GM23338 (cell line): Measurements from ENCODE around the gene ASPRV1. TPM values are rescaled to one million over a fixed set of nuclear protein-coding genes. Genes with fewer than 3 reads are reported as not detected.

Source experiments
- ATAC-seq: fragments of 200-7000 bp; cut with Tn5 transposase; 3 replicates; pipeline ENCODE4 v1.9.1; 2020
- DNase-seq: peaks from one replicate; pipeline ENCODE4 v3.0.0-alpha.2; 2015; ENCODE audit warnings: low spot score
- H2AFZ ChIP-seq: fragments of 200-600 bp; sonication (generic); 2 replicates; pipeline ENCODE4 v1.8.0; 2016; ENCODE audit warnings: antibody characterized with exemption, mild to moderate bottlenecking, moderate library complexity
- H3F3A ChIP-seq: fragments of 200-600 bp; sonication (generic); replicated peaks from 2 replicates; pipeline ENCODE4 v1.8.0; 2017; ENCODE audit warnings: antibody characterized with exemption, mixed run types, low read depth
- H3K27ac ChIP-seq: fragments of 200-600 bp; sonication (generic); 2 replicates; pipeline ENCODE4 v1.6.1; 2016; ENCODE audit warnings: low read depth
- H3K27me3 ChIP-seq: fragments of 200-600 bp; sonication (generic); 2 replicates; pipeline ENCODE4 v1.8.0; 2016; ENCODE audit warnings: mild to moderate bottlenecking, mixed run types, moderate library complexity; ENCODE audit not compliant: insufficient read depth
- H3K36me3 ChIP-seq: fragments of 200-600 bp; sonication (generic); 2 replicates; pipeline ENCODE4 v1.8.0; 2016; ENCODE audit warnings: mild to moderate bottlenecking; ENCODE audit not compliant: insufficient read depth
- H3K4me1 ChIP-seq: fragments of 200-600 bp; sonication (generic); 2 replicates; pipeline ENCODE4 v1.8.0; 2016; ENCODE audit warnings: mild to moderate bottlenecking, moderate library complexity; ENCODE audit not compliant: insufficient read depth
- H3K4me2 ChIP-seq: fragments of 200-600 bp; sonication (generic); 2 replicates; pipeline ENCODE4 v1.7.1; 2017; ENCODE audit warnings: mixed run types
- H3K4me3 ChIP-seq: fragments of 200-600 bp; sonication (generic); 2 replicates; pipeline ENCODE4 v1.6.1; 2016; ENCODE audit warnings: mixed run types
- H3K79me2 ChIP-seq: fragments of 200-600 bp; sonication (generic); replicated peaks from 2 replicates; pipeline ENCODE4 v1.8.0; 2017; ENCODE audit warnings: mild to moderate bottlenecking; ENCODE audit not compliant: insufficient read depth
- H3K9me2 ChIP-seq: fragments of 200-600 bp; sonication (generic); 2 replicates; pipeline ENCODE4 v1.8.0; 2017; ENCODE audit not compliant: insufficient read depth
- H4K20me1 ChIP-seq: fragments of 200-600 bp; sonication (generic); replicated peaks from 2 replicates; pipeline ENCODE4 v1.8.0; 2017; ENCODE audit warnings: mild to moderate bottlenecking; ENCODE audit not compliant: insufficient read depth
- H3K27ac Mint-ChIP-seq: 2 replicates; pipeline ENCODE4 v1.8.0; 2020; ENCODE audit warnings: inconsistent platforms, mild to moderate bottlenecking, moderate library complexity, mixed read lengths
- H3K27me3 Mint-ChIP-seq: 3 replicates; pipeline ENCODE4 v1.8.0; 2022; ENCODE audit warnings: low read depth, mild to moderate bottlenecking, moderate library complexity, mixed read lengths, inconsistent platforms; ENCODE audit not compliant: insufficient read depth, poor library complexity
- H3K36me3 Mint-ChIP-seq: 3 replicates; pipeline ENCODE4 v1.8.0; 2021; ENCODE audit warnings: low read depth, mild to moderate bottlenecking, inconsistent platforms, moderate library complexity, mixed read lengths
- H3K4me1 Mint-ChIP-seq: 3 replicates; pipeline ENCODE4 v1.8.0; 2020; ENCODE audit warnings: mild to moderate bottlenecking, inconsistent platforms, mixed read lengths
- H3K4me3 Mint-ChIP-seq: 3 replicates; pipeline ENCODE4 v1.8.0; 2021; ENCODE audit warnings: moderate library complexity, mild to moderate bottlenecking, inconsistent platforms, mixed read lengths
- H3K9me3 Mint-ChIP-seq: 3 replicates; pipeline ENCODE4 v1.8.0; 2020; ENCODE audit warnings: moderate library complexity, mild to moderate bottlenecking, inconsistent platforms, mixed read lengths
- CREB1 ChIP-seq: fragments of 250-450 bp; sonication (Bioruptor Pico); IDR thresholded peaks from 2 replicates; pipeline ENCODE4 v1.5.0; 2020; ENCODE audit warnings: low read depth, mild to moderate bottlenecking, moderate library complexity
- ETS1 ChIP-seq: IDR thresholded peaks from 2 replicates; pipeline ENCODE4 v1.6.1; 2016; ENCODE audit warnings: antibody characterized with exemption
- EZH2 ChIP-seq: fragments of 200-600 bp; sonication (generic); IDR thresholded peaks from one replicate; pipeline ENCODE4 v1.8.0; 2017; ENCODE audit warnings: antibody characterized with exemption, mild to moderate bottlenecking, low read depth; ENCODE audit not compliant: unreplicated experiment
- EZH2phosphoT487 ChIP-seq: fragments of 200-600 bp; sonication (generic); IDR thresholded peaks from one replicate; pipeline ENCODE4 v1.8.1; 2018; ENCODE audit warnings: antibody characterized with exemption; ENCODE audit not compliant: unreplicated experiment
- JUNB ChIP-seq: IDR thresholded peaks from one replicate; pipeline ENCODE4 v1.6.1; 2016; ENCODE audit warnings: antibody characterized with exemption; ENCODE audit not compliant: unreplicated experiment
- NANOG ChIP-seq: IDR thresholded peaks from 2 replicates; pipeline ENCODE4 v1.6.1; 2016; ENCODE audit warnings: antibody characterized with exemption, borderline replicate concordance
- POLR2AphosphoS5 ChIP-seq: IDR thresholded peaks from 2 replicates; pipeline ENCODE4 v1.6.1; 2016; ENCODE audit warnings: antibody characterized with exemption, low read depth
- REST ChIP-seq: IDR thresholded peaks from one replicate; pipeline ENCODE4 v1.6.1; 2018; ENCODE audit warnings: antibody characterized with exemption; ENCODE audit not compliant: unreplicated experiment
- ZNF114 ChIP-seq: fragments of 250-450 bp; sonication (Bioruptor Pico); IDR thresholded peaks from 2 replicates; pipeline ENCODE4 v1.5.0; 2020; ENCODE audit warnings: mild to moderate bottlenecking, moderate library complexity
- ZNF331 ChIP-seq: fragments of 250-450 bp; sonication (Bioruptor Pico); IDR thresholded peaks from 2 replicates; pipeline ENCODE4 v1.5.0; 2020; ENCODE audit warnings: low read depth, mild to moderate bottlenecking, moderate library complexity
- ZNF462 ChIP-seq: fragments of 250-450 bp; sonication (Bioruptor Pico); IDR thresholded peaks from 2 replicates; pipeline ENCODE4 v1.5.0; 2020; ENCODE audit warnings: mild to moderate bottlenecking, moderate library complexity
- polyA plus RNA-seq: library from polyadenylated mRNA; unstranded; fragments of >200 nt; fragmentation: Nextera tagmentation; extraction: Ambion mirVana; gene quantifications from 2 replicates; pipeline ENCODE4 v1.2.1, GENCODE V29; 2016
- total RNA-seq: library from RNA; depleted of rRNA; stranded (reverse); fragments of >200 nt; shearing (Covaris generic); gene quantifications from 2 replicates; pipeline ENCODE4 v1.2.3, GENCODE V29; 2014
- TF ChIP-seq, protein P1 (sequence below), 2 experiments: fragments of 200-600 bp in 1 of 2; sonication (generic) in 1 of 2; conservative IDR thresholded peaks; 2 replicates each; pipeline versions ENCODE4 v1.5.1 to v1.6.1; 2016 to 2017; ENCODE audit warnings: antibody characterized with exemption in 2 of 2, low read depth in 2 of 2, mild to moderate bottlenecking in 2 of 2, moderate library complexity in 1 of 2

ASPRV1 gene
- total and polyA plus RNA-seq, 2 experiments from 2014 or later = 0.60 to 1.4 TPM

- H3K36me3 Mint-ChIP-seq = peaks cover 9% of the 10 kb centered on the region; the same call in 2 of the 3 replicates
- no peaks in the 10 kb centered on the region for H3K9me2 ChIP-seq
- peaks cover 14% of the 10 kb centered on the region for H3K4me1 Mint-ChIP-seq
- H3K4me2 ChIP-seq = no peak overlapping the region
- H3K27me3 Mint-ChIP-seq = peaks cover 8% of the 10 kb centered on the region
- no peak for ATAC-seq
- H3K27ac ChIP-seq = no peak overlapping the region
- no peaks in the 10 kb centered on the region for H3F3A ChIP-seq
- peak overlapping the region; percentile 37 for H3K27ac Mint-ChIP-seq
- no peak overlapping the region for H3K4me3 Mint-ChIP-seq
- H3K9me3 Mint-ChIP-seq = no peaks in the 10 kb centered on the region
- H3K79me2 ChIP-seq = no peaks in the 10 kb centered on the region
- no peaks in the 10 kb centered on the region for H3K27me3 ChIP-seq
- H3K4me3 ChIP-seq = no peak overlapping the region
- no peak for DNase-seq
- H3K4me1 ChIP-seq = 0 out of 2 replicates have a peak, but pooled peaks cover 3% of the 10 kb centered on the region
- no peaks in the 10 kb centered on the region for H4K20me1 ChIP-seq
- no peak overlapping the region for H2AFZ ChIP-seq
- TF ChIP-seq ZNF462 (CRISPR knock-in tag) = no peak
- no peak for TF ChIP-seq JUNB
- no peak for TF ChIP-seq NANOG
- TF ChIP-seq EZH2phosphoT487 = no peak
- TF ChIP-seq ZNF331 (CRISPR knock-in tag) = no peak
- no peak for TF ChIP-seq REST
- no peak for TF ChIP-seq ETS1
- no peak for TF ChIP-seq POLR2AphosphoS5
- TF ChIP-seq, protein P1, sequence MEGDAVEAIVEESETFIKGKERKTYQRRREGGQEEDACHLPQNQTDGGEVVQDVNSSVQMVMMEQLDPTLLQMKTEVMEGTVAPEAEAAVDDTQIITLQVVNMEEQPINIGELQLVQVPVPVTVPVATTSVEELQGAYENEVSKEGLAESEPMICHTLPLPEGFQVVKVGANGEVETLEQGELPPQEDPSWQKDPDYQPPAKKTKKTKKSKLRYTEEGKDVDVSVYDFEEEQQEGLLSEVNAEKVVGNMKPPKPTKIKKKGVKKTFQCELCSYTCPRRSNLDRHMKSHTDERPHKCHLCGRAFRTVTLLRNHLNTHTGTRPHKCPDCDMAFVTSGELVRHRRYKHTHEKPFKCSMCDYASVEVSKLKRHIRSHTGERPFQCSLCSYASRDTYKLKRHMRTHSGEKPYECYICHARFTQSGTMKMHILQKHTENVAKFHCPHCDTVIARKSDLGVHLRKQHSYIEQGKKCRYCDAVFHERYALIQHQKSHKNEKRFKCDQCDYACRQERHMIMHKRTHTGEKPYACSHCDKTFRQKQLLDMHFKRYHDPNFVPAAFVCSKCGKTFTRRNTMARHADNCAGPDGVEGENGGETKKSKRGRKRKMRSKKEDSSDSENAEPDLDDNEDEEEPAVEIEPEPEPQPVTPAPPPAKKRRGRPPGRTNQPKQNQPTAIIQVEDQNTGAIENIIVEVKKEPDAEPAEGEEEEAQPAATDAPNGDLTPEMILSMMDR (conservative IDR thresholded peaks at IDR 0.05; ENCODE audit: low read depth in 2 of 2) = no peak
- no peak for TF ChIP-seq ZNF114 (CRISPR knock-in tag)
- TF ChIP-seq EZH2 = no peak
- no peak for TF ChIP-seq CREB1
- H3K36me3 ChIP-seq = no peaks in the 10 kb centered on the region; the same call in 1 of the 2 replicates
Observed at GRCh38 chr2:69992310-69993047, 31.0 kb upstream of the ASPRV1 start.
